ENCODE results near the gene CGREF1. TPM values are rescaled to one million over a fixed set of nuclear protein-coding genes. Genes with fewer than 3 reads are reported as not detected.
A peak's percentile ranks its signal among the peaks of the same experiment; 100 is the strongest.

CGREF1 gene, protein sequence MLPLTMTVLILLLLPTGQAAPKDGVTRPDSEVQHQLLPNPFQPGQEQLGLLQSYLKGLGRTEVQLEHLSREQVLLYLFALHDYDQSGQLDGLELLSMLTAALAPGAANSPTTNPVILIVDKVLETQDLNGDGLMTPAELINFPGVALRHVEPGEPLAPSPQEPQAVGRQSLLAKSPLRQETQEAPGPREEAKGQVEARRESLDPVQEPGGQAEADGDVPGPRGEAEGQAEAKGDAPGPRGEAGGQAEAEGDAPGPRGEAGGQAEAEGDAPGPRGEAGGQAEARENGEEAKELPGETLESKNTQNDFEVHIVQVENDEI
- total RNA-seq = 5.5 TPM

DNA sequence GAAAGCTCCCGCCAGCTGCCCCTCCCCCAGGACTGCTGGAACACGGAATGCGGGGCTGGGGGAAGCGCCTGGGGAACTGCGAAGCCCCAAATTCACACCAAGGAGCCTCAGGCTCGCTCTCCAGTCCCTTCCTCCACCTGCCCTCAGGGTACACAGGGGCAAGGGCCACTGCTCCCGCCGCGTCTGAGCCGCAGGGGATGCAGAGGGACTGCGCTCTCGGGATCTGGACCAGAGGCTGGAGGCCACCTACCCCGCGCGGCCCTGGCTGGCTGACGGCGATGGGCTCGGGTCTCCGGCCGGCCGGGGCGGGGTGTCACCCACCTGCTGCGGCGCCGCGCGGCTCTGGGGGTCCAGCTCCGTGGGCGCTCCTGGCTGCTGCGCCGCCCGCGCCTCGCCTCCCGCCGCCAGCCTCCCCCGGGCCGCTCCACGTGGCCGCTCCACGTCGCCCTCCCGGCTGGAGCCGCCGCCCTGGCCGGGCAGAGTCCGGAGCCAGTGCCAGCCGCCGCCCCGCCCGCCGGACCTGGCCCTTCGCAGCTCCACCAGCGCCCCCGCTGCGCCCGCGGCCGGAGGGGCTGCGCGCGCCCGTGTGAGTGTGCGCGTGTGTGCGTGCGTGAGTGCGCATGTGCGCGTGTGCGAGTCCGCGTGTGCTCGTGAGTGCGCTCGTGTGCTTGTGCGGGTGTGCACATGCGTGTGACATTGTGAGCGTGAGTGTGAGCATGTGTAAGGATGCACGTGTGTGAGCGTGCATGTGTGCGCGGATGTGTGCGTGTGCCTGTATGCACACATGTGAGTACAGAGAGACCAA lies at the start of gene CGREF1:
CGREF1 (minus strand) TSS at position 604 of the 805 bp plus-strand sequence. CDS start 14,762 bp downstream, outside the sequence.
- DNase-seq (ENCODE audit: low spot score) = no peak
- ATAC-seq = peak; percentile 72

- no peak for ATAC-seq
- no peak for DNase-seq (ENCODE audit: low spot score)
Observed at GRCh38 chr2:27164960-27165763, 46.2 kb upstream of the CGREF1 start.

- ATAC-seq = peak; percentile 88
Observed at GRCh38 chr2:27162151-27163121, 43.5 kb upstream of the CGREF1 start.

DNA sequence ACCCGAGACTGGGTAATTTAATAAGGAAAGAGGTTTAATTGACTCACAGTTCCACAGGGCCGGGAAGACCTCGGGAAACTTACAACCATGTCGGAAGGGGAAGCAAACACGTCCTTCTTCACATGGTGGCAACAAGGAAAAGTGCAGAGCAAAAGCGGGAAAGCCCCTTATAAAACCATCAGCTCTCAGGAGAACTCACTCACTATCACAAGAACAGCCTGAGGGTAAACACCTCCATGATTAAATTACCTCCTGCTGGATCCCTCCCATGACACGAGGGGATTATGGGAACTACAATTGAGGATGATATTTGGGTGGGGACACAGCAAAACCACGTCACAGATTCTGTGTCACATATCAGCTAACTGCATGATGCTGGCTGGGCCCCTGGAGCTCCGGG lies 41.3 kb upstream of the CGREF1 start:
- DNase-seq (ENCODE audit: low spot score) = no peak
- no peak for ATAC-seq

More at GRCh38 chr2:27162151-27163121, 43.5 kb upstream of the CGREF1 start:
- DNase-seq (ENCODE audit: low spot score) = no peak

GRCh38 chr2:27159271-27159670 lies 40.3 kb upstream of the CGREF1 start:
- ATAC-seq (no peak), DNase-seq (ENCODE audit: low spot score) (no peak)

DNA sequence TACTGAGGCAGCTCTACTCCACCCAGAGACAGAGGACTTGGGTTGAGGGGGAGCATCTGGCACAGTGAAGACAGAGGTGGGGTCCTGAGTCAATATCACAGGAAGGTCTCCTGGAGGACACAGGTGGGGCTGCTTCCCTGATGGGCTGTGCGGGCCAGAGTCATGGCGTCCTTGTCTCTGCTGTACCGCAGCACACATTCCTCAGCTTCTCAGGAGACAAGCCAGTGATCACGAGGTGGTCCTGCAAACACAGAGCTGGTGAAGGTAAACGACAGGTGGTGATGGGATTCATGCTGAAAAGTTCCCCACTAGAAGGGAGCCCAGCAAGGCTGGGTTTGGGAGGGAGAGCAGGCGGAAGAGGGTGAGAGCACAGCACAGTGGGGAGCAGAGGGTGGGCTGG lies 39.5 kb upstream of the CGREF1 start:
- DNase-seq (ENCODE audit: low spot score) (no peak), ATAC-seq (no peak)

DNA sequence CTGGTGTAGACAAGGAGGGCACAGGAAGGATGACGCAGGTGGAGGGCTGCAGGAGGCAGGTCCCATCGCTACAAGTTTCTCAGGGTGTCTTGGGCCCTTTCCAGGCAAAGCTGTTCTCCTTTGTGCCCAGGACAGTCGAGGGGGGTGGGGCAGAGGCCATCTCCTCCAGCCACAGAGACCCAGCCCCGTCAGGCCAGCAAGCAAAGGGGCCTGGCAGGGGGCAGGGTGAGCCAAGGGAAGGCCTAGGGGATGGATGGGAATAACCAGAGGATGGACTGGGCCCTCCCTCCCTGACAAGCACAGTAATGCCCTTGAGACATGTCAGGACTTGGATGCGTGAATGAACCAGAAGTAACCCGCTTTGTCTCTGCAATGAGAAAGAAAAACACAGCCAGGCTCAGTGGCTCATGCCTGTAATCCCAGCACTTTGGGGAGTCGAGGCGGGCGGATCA lies 36.2 kb upstream of the CGREF1 start:
- DNase-seq (ENCODE audit: low spot score) (no peak), ATAC-seq (no peak)

DNA sequence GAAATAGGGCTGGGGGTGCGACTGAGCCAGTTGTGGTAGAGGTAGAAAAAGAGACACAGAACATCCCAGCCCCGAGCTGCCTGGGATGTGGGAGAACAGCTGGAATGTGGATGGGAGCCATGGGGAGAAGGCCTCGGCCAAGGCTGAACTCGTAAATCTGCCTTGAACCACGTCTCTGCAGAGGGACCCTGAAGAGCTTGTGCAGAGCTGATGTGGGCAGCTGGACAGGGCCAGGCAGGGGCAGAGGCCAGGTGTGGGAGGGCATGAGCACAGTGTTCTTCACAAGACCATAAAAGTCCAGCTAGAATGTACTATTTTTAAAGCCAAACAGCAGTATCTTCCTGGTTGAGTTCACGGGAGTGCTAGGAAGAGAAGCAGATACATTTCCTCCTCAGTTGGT lies 35.6 kb upstream of the CGREF1 start:
- ATAC-seq (no peak), DNase-seq (ENCODE audit: low spot score) (no peak)

GRCh38 chr2:27152796-27153464 lies 34.0 kb upstream of the CGREF1 start:
- DNase-seq (ENCODE audit: low spot score) = no peak
- ATAC-seq = no peak

GRCh38 chr2:27152102-27152795 lies 33.3 kb upstream of the CGREF1 start:
- ATAC-seq = peak; percentile 93
- no peak for DNase-seq (ENCODE audit: low spot score)

DNA sequence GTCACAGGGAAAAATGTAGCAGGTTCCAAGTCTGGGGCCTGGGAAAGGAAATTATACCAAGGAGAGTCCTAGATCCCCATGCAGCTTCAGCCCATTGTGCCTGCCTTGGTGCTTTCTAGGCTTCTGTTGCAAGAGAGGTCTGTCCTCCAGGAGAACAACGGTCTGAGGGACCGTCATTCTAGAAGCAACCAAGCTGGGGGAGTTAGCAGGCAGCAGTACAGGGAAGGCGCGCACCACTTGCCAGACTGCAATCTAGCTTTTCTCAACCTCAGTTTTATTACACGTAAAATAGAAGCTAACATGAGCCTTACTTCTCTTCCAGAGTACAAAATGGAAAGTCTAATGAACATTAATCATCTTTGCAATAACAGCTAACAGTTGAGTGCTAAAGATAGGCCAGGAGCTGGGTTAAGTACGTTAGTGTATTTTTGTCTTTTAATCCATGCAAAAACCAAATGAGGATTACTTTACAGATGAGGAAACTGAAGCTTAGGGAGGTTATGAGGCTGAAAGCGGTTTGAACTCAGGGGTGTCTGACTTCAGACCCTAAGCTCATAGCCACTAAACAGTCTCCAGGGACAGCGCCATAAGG lies 31.8 kb upstream of the CGREF1 start:
- ATAC-seq (no peak), DNase-seq (ENCODE audit: low spot score) (no peak)

GRCh38 chr2:27149570-27150405 lies 30.9 kb upstream of the CGREF1 start:
- DNase-seq (ENCODE audit: low spot score) = no peak
- ATAC-seq = no peak

DNA sequence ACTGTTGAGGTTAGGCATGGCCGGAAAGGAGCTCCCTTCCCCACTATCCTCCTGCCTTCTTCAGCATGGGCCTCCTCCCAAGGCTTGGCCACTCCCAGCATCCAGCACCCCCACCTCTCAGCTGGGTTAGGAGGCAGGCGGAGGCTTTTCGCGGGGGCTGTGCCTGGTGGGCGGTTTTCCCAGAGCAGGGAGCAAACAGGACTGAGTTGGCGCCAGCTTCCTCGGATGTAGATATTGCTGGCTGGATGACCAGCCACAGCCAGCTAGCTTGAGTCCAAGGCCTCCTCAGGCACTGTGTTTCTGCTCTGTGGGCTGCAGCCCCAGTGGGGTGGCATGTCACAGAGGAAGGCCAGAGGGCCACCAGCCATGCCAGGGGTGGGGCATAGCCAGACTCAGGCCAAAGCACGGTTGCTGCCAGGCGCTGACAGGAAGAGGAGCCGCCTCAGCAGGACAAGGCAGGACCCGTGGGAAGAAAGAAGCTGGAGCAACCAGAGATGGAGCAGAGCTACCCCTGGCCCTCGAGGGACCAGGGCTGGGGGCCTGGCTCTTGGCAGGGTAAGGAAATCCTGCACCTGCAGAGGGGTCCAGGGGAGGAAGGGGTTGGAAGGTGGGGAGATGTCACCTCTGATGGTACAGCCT lies 30.0 kb upstream of the CGREF1 start, which contains the start of gene TCF23:
TCF23 (plus strand) TSS at position 204 of the 639 bp plus-strand sequence; CDS start at position 334, 130 bp downstream.
- ATAC-seq = no peak
- no peak for DNase-seq (ENCODE audit: low spot score)

- ATAC-seq (no peak), DNase-seq (ENCODE audit: low spot score) (no peak)
Observed at GRCh38 chr2:27147935-27148334, 29.0 kb upstream of the CGREF1 start.

DNA sequence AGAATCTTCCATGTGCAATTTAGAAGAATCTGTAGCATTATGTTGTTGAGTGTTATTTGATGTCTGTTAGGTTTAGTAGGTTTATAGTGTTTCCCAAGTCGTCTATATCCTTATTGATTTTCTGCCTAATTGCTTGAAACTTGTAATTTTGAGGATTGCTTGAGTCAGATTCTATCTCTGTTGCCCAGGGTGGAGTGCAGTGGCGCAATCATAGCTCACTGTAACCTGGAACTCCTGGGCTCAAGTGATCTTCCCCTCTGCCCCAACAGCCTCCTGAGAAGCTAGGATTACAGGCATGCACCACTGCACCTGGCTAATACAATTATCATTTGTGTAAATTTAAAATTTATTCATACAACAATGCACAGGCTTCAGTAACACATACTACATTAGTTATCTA lies 26.8 kb upstream of the CGREF1 start:
- ATAC-seq (no peak), DNase-seq (ENCODE audit: low spot score) (no peak)

GRCh38 chr2:27143285-27143684 lies 24.4 kb upstream of the CGREF1 start:
- ATAC-seq = no peak
- DNase-seq (ENCODE audit: low spot score) = no peak

DNA sequence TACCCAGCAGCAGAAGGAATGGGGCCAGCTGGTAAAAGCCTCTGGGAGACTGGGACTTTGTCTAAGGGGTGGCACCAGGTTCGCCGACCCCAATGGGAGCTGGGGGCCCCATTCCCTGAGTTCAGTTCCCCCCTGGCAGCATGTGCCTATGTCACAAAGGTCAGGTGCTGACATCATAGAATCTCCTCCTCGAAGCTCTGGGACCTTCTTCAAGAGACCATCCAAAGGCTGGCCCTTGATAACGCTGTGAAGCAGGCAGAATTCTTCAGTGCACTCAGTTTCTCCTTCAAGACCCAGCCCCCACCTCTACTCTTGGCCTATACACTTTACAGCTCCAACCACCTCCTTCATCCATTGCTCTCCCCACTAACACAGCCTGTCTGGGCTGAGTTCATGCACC lies 20.4 kb upstream of the CGREF1 start, which contains the start of gene PRR30:
PRR30 (minus strand) TSS at position 101 of the 400 bp plus-strand sequence. CDS start 1,081 bp downstream, outside the sequence.
- no peak for DNase-seq (ENCODE audit: low spot score)
- no peak for ATAC-seq
